ENCODE data around the gene RAB9B.
"Not testable (repeated sequence)": the region's sequence is repeated elsewhere in the genome, so short reads cannot be mapped to it uniquely, and the experiment has no call there.

Gene RAB9B, protein sequence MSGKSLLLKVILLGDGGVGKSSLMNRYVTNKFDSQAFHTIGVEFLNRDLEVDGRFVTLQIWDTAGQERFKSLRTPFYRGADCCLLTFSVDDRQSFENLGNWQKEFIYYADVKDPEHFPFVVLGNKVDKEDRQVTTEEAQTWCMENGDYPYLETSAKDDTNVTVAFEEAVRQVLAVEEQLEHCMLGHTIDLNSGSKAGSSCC

DNA sequence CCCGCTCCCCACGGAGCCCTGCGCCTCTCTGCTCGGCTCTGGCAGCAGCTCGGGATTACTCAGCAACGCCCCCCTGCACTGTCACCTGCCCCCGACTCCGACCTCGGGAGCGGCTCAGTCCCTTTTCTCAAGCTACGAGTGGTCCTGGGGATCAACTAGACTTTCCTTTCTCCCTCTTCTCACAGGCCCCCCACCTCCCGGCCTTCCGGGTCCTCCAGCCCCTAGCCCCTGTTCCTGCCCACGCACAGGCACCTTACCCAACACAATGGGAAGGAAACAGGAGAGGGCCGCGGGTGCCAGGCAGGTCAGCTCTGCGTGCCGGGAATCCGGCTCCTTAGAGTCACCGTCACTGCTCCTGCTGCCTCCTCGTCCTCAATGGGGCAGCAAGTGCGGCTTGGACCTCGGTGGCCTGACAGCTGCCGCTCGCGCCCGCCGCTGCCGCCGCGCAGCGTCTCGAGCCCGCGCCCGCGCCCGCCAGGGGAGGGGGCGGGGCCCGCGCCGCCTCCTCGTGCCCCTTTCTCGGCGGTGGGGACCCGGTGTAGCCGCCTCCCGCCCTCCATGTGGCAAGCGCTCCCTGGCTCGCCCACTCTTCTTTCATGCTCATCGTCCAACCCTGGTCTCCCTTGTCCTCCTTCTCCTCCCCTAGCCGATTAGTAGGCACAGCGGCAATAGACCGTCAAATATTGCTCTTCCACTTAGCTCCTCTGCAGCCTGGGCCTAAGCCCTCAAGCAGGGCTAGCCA lies at the start of gene RAB9B:
TSS of gene RAB9B (minus strand) at position 455 of the 742 bp plus-strand sequence. CDS start 6,473 bp downstream, outside the sequence.
- peak; percentile 67 for DNase-seq

DNA sequence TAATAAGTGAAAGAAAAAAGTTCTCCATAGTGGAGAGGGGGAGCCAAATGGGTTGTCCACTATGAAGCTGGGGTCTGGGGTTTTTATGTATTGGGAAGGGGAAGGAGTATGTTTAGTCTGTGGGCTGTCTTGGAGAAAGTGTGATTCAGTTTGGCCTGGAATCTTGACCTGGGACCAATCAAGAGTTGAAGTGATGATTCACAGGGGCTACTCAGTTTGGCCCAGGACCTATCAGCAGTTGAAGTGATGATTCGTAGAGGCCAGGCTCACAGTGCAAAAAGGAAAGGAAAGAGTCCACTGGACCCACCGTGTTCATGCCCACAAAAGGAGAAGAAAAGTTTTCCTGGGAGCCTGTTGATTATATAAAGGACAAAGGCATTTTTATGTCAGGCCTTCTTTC lies 47.3 kb upstream of the RAB9B start:
- no peak for DNase-seq

- no peak for DNase-seq
These were observed 46.5 kb upstream of the RAB9B start for GRCh38 chrX:103878466-103879122.

GRCh38 chrX:103877571-103877970 lies 45.5 kb upstream of the RAB9B start:
- no peak for DNase-seq

GRCh38 chrX:103864886-103865534 lies 33.0 kb upstream of the RAB9B start:
- DNase-seq, result no peak

DNA sequence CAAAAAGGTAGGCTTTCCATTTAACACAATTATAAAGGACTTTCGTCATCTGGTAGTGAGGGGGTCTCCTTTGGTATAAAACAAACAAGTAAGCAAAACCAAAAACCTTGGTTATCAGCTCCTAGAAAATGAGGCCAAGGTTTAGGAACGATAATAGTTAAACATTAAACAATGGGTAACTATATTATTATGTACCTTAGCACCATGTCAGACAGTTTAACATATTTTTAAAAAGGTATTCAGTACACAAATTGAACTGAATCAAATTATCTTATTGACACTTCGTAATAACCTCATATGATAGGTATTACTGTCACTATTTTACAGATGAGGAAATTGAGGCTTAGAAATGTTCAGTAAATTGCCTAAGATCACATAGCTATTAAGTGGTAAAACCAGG lies 32.1 kb upstream of the RAB9B start:
- no peak for DNase-seq

GRCh38 chrX:103861200-103861599 lies 29.1 kb upstream of the RAB9B start:
- no peak for DNase-seq

GRCh38 chrX:103849558-103849957 lies 17.5 kb upstream of the RAB9B start:
- DNase-seq, result no peak

DNA sequence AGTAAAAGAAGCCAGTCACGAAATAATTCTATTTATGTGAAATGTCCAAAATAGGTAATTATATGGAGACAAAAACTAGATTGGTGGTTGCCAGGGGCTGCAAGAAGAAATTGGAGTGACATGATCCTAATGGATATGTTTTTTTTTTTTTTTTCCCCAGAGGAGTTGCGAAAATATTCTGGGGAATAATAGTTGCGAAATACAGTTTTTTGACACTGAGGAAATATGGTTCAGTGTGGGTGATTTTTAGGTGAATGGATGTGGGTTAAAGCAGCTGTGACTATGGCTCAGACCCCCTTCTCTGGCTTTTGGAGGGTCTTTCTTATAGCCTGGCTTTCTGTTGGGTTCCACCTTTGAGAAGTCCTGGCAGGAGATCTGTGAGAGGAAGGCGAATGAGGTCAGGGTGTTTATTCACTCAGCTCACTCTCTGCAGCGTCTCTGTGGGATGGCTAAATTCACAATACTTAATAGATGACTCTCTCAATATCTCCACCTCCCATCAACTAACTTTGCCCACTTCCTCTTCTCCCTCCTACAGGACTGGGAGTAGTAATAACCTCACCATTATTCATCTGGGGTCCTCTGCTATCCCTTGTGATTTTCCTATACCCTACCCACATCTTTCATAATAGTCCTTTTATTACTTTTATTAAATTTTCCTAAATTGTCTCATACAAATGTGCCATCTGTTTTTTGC lies 15.3 kb upstream of the RAB9B start:
- DNase-seq, result no peak

GRCh38 chrX:103846386-103846785 lies 14.3 kb upstream of the RAB9B start:
- no peak for DNase-seq

- peak; percentile 56 for DNase-seq
These were observed 13.2 kb upstream of the RAB9B start for GRCh38 chrX:103845165-103845653.

- peak; percentile 28 for DNase-seq
These were observed 7.3 kb upstream of the RAB9B start for GRCh38 chrX:103839404-103839803.

DNA sequence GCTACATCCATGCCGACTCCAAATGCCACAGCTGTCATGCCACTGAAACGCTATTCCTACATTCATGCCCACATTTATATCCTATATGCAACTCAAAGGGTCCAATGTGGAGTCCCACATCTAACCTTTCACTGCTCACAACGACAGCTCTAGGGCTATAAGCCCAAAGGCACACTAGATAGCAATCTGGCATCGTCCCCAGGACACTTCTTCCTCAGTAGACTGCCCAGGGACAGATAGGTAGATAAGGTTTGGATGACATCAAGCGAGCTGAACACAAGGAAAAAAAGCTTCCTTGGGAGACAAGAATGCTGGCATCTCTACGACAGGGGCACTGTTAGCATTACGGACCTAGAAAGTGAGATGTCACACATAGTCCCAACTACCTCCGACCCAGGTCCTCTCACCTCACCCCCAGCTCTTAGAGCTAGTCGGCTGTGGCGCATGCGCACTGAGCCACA lies 685 bp downstream of the RAB9B start:
- no peak for DNase-seq

- no peak for DNase-seq
These were observed 1.2 kb downstream of the RAB9B start for GRCh38 chrX:103830848-103831247.

- no peak for DNase-seq
These were observed 3.5 kb downstream of the RAB9B start for GRCh38 chrX:103828529-103828928.

GRCh38 chrX:103825881-103826280 lies 6.2 kb downstream of the RAB9B start:
- no peak for DNase-seq

- no peak for DNase-seq
These were observed 8.5 kb downstream of the RAB9B start for GRCh38 chrX:103823591-103823990.

DNA sequence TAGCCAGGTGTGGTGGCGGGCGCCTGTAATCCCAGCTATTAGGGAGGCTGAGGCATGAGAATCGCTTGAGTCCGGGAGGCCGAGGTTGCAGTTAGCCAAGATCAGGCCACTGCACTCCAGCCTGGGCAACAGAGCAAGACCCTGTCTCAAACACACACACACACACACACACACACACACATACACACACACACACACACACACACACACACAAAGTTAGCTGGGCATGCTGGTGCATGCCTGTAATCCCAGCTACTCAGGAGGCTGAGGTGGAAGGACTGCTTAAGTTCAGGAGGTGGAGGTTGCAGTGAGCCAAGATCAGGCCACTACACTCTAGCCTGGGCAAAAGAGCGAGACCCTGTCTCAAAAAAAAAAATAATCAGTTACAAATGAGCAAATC lies 11.3 kb downstream of the RAB9B start:
- DNase-seq, result not testable (repeated sequence)

DNA sequence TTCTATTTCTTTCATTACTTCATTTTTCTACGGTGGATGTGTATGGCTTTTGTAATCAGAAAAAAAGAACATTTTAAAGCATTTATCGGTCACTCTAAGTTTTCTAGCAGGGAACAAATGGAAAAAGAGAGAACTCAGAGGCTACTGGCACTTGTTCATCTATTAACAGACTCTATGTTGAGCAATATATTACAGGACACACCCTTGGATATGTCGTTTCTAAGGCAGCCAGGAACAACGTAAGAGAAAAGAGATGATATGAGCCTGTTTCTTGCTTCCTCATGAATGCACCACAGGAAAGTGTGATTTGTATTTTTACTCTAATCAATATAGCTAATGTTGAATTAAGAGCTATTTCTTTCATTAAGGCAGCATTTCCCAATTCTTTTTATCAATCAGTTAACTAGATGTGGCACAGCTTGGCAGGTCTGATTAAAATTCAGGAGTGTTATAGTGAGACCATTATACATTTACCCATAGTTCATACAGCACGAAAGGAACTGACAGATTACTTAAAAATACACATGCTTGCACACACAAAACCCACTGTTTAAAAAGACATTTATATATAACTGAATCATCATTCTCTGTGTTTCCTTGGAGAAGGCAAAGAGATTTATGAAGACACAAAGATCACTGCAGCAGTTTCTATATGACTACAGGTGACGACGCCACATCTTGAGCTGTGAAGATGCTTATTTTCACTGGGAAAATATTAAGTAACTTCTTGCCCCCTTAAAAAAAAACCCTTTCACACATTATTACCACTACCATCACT lies 13.0 kb downstream of the RAB9B start:
- no peak for DNase-seq

DNA sequence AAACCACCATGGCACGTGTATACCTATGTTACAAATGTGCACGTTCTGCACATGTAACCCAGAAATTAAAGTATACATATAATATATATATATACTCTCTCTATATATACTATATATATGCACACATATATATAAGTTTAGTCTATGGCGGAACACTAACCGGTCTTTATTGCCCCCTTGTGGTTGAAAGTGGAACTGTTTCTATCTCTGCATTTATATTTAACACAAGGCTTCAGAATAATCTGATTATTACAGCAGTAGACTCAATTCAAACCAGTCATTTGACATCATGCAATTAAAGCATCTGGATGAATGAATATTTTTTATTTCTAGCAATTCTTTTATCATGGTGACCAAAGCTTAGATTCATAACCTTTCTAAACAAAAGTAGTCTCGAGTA lies 14.6 kb downstream of the RAB9B start:
- DNase-seq, result peak; percentile 30

DNA sequence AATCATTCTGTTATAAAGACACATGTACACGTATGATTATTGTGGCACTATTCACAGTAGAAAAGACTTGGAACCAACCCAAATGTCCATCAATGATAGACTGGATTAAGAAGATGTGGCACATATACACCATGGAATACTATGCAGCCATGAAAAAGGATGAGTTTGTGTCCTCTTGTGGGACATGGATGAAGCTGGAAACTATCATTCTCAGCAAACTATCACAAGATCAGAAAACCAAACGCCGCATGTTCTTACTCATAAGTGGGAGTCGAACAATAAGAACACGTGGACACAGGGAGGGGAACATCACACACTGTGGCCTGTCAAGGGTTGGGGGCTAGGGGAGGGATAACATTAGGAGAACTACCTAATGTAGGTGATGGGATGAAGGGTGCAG lies 15.0 kb downstream of the RAB9B start:
- DNase-seq, result not testable (repeated sequence)

- no peak for DNase-seq
These were observed 20.2 kb downstream of the RAB9B start for GRCh38 chrX:103811858-103812257.

Data from stimulated activated CD4-positive, alpha-beta T cell treated with anti-CD3 and anti-CD28 coated beads, Interleukin-4, amount 100 ng/mL, for 24 hours (primary cell).